BJ (cell line): ENCODE measurements around the gene IGSF23. TPM values are rescaled to one million over a fixed set of nuclear protein-coding genes. Genes with fewer than 3 reads are reported as not detected.
"Not testable (repeated sequence)": the region's sequence is repeated elsewhere in the genome, so short reads cannot be mapped to it uniquely, and the experiment has no call there.

Source experiments
- CTCF ChIA-PET: fragments of 350-600 bp; formaldehyde crosslinking; extraction: SDS; loops from one replicate; lab custom pipeline; 2021; ENCODE audit warnings: antibody characterized with exemption, inconsistent platforms; lab: Yijun Ruan, JAX
- POLR2A ChIA-PET: fragments of 300-600 bp; sonication (Branson Sonifier 250); formaldehyde crosslinking; extraction: SDS; loops from one replicate; lab custom pipeline; 2021; ENCODE audit warnings: antibody characterized with exemption; lab: Charles Lee
- DNase-seq: peaks from one replicate; pipeline ENCODE4 v3.0.0-alpha.2; 2011; ENCODE audit warnings: low read depth
- H3K27me3 ChIP-seq: 2 replicates; pipeline ENCODE4 v1.6.0; 2011; ENCODE audit warnings: low read length; ENCODE audit not compliant: control insufficient read depth, insufficient read depth
- H3K36me3 ChIP-seq: 2 replicates; pipeline ENCODE4 v1.5.1; 2011; ENCODE audit warnings: low read length; ENCODE audit not compliant: control insufficient read depth, insufficient read depth
- H3K4me3 ChIP-seq: 2 replicates; pipeline ENCODE4 v1.5.1; 2011; ENCODE audit warnings: low read depth, mild to moderate bottlenecking, control low read depth, low read length
- CTCF ChIP-seq: IDR thresholded peaks from 2 replicates; pipeline ENCODE4 v1.5.1; 2011; ENCODE audit warnings: low read depth, mild to moderate bottlenecking, control low read depth, inconsistent platforms, low read length, moderate library complexity; ENCODE audit not compliant: insufficient read depth
- polyA plus RNA-seq: library from polyadenylated mRNA; depleted of rRNA; stranded (reverse); fragments of >200 nt; gene quantifications from 2 replicates; pipeline ENCODE4 v1.2.3, GENCODE V29; 2011

The IGSF23 gene
- polyA plus RNA-seq, 1 experiment = 0.21 TPM

DNA sequence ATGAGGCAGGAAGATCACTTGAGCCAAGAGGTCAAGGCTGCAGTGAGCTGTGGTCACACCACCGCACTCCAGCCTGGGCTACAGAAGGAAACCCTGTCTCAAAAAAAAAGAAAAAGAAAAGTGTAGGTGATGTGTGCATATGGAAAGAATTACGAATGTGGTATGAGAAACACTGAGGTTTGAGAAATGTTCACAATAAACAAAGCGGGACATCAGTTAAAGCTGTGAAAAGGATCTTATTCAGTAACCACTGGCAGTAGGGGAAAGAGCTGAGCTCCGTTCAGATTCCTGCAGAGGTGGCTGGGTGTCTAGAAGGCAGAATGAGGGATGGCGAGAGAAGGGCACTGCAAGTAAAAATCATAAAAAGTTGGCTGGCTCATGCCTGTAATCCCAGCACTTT, 4.1 kb upstream of the IGSF23 start:
- ChIA-PET POLR2A (no interaction called here), CTCF (interaction anchor here (0.6 to 4.5 kb wide), 9 partner anchors 14 to 161 kb away, joined by 3 to 24 read pairs (median 8); no protein-coding TSS in a partner anchor)
- no peak for TF ChIP-seq CTCF
- no peak for DNase-seq
- Histone ChIP-seq H3K36me3 (no peaks in the 10 kb centered on the region), H3K27me3 (no peaks in the 10 kb centered on the region), H3K4me3 (no peak overlapping the region)

- not testable (repeated sequence) for H3K4me3 ChIP-seq, DNase-seq, H3K27me3 ChIP-seq, H3K36me3 ChIP-seq
- ChIA-PET CTCF (interaction anchor here (0.7 to 4.5 kb wide), 12 partner anchors 13 to 52 kb away, joined by 3 to 24 read pairs (median 6); no protein-coding TSS in a partner anchor), POLR2A (interaction anchor here (0.7 kb wide), 1 partner anchor 35 kb away, joined by 5 read pairs; no protein-coding TSS in a partner anchor)
- TF ChIP-seq CTCF = peak; percentile 56
Measured at GRCh38 chr19:44610497-44610896, 2.9 kb upstream of the IGSF23 start.

DNA sequence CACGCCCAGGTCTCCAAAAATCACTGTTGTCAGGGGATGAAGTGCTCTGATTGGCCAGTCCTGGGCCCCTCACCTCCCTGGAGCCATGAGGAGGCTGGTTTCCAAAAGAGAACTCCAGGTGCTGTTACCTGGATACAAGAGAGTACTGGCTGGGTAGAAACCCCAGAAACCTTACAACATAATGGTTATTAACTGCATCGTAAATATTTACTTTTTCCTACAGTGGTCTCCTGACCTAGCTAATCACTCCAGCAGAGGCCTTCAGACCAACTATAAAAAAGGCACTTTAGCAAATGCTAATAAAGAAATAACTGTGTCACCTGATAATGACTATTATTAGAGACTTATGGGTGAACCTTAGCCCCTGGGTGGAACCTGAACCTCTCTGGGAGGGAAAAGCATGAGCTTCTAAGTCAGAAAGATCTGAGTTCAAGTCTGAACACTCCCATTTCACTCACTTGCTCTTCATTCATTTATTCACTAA, 1.5 kb upstream of the IGSF23 start:
- ChIA-PET CTCF (interaction anchor here (2.7 to 4.5 kb wide), 2 partner anchors 37 to 45 kb away, joined by 11 to 24 read pairs; no protein-coding TSS in a partner anchor), POLR2A (no interaction called here)
- H3K4me3 ChIP-seq = no peak overlapping the region
- DNase-seq = no peak
- no peaks in the 10 kb centered on the region for H3K36me3 ChIP-seq
- no peaks in the 10 kb centered on the region for H3K27me3 ChIP-seq
- TF ChIP-seq CTCF = no peak

DNA sequence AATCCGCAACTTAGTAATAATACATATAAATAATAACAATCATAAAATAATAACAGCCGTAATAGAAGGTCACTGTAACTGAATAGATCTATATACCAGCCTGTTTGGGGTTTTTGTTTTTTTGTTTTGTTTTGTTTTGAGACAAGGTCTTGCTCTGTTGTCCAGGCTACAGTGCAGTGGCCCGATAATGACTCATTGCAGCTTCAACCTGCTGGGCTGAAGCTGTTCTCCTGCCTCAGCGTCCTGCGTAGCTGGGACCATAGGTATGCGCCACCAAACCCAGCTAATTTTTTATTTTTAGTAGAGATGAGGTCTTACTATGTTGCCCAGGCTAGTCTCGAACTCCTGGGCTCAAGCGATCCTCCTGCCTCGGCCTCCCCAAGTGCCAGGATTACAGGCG, 950 bp downstream of the IGSF23 start:
- ChIA-PET CTCF (interaction anchor here (0.8 to 1.4 kb wide), 3 partner anchors 8 to 44 kb away, joined by 3 to 5 read pairs (median 4); no protein-coding TSS in a partner anchor), POLR2A (no interaction called here)
- TF ChIP-seq CTCF = no peak

GRCh38 chr19:44615863-44616247, 2.5 kb downstream of the IGSF23 start:
- DNase-seq = no peak
- CTCF ChIA-PET = interaction anchor here (0.6 to 1.0 kb wide), 2 partner anchors 28 to 918 kb away, joined by 3 read pairs; no protein-coding TSS in a partner anchor
- H3K27me3 ChIP-seq = no peaks in the 10 kb centered on the region
- H3K36me3 ChIP-seq = no peaks in the 10 kb centered on the region
- H3K4me3 ChIP-seq = no peak overlapping the region
- TF ChIP-seq CTCF = no peak
- POLR2A ChIA-PET = no interaction called here

More for the DNA sequence above, 950 bp downstream of the IGSF23 start:
- DNase-seq = no peak
- H3K27me3 ChIP-seq = no peaks in the 10 kb centered on the region
- H3K36me3 ChIP-seq = no peaks in the 10 kb centered on the region
- no peak overlapping the region for H3K4me3 ChIP-seq
